GM21786 (cell line): ENCODE measurements around the gene DENND1C.

Source experiments
- ATAC-seq: cut with Tn5 transposase; IDR thresholded peaks from one replicate; pipeline ENCODE4 v1.9.1; 2021; ENCODE audit not compliant: unreplicated experiment

DENND1C gene

DNA sequence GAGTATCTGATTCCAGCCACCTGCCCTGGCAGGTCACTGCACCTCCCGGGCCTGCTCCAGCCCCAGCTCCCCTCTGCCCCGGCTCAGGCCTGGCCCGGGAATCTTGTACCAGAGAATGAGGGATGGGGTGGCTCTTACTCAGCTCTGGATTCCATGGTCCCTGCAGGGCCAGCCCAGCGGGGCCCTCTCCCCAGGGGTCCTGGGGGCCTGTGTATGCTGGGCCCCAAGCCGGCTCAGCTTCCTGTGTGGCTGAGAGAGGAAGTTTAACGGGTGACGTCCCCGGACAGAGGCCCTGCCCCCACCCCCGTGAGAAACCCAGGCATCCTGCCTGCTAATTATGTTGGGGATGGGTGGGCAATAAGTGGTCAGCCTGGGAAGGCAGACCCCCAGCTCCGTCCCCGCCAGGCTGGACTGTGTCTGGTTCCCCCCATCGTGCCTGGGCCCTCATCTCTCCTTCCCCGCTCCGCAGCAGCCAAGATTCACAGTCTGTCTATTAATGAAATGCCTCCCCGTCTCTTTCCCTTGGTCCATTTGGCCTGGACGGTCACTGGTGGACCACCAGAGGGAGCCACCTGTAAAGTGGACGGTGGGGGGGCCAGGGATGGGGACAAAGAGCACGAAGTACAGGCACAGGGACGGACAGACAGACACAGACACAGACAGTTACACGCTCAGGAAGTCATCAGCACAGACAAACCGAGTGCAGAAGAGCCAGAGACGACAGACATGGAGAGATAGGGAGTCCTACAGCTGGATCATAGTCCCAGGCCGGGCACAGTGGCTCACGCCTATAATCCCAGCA, at the start of gene DENND1C:
DENND1C (minus strand) TSS at position 247 of the 802 bp plus-strand sequence; CDS start at position 155, 92 bp downstream.
- no peak for ATAC-seq

DNA sequence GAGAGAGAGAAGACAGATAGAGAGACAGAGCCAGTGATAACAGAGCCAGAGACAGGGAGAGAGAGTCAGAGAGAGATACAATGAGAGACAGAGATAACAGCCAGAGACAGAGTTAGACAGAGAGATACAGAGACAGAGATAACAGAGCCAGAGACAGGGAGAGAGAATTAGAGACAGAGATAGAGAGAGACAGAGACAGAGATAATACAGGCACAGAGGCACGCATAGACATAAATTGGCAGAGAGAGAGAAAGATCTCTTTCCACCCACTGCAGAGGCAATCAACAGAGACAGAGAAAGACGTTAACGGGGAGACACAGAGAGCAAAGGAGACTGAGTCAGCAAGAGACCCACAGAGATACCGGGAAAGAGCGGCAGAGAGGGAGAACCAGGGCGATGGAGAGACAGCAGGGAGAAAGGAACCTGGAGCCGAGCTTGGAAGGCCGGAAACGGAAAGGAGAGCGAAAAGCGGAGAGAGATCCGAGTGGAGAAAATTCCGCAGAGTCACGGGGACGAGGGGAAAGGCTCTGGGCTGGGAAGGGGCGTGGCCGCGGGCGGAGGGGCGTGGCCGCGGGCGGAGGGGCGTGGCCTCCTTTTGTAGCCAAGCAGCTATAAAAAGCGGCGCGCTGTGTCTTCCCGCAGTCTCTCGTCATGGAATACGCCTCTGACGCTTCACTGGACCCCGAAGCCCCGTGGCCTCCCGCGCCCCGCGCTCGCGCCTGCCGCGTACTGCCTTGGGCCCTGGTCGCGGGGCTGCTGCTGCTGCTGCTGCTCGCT, 49.0 kb upstream of the DENND1C start, which contains the start of gene TNFSF9:
TNFSF9 (plus strand) TSS at position 641 of the 777 bp plus-strand sequence; CDS start at position 652, 11 bp downstream.
- no peak for ATAC-seq

DNA sequence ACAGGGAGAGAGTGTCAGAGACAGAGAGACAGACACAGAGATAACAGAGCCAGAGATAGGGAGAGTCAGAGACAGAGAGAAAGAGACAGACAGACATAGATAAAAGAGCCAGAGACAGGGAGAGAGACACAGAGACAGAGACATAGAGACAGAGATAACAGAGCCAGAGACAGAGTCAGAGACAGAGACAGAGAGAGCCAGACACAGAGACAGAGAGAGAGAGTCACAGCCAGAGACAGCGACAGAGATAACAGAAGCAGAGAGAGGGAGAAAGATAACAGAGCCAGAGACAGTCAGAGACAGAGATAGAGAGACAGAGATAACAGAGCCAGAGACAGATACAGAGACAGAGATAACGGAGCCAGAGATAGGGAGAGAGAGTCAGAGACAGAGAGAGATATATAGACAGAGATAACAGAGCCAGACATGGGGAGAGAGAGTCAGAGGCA, 48.4 kb upstream of the DENND1C start:
- ATAC-seq: no peak

DNA sequence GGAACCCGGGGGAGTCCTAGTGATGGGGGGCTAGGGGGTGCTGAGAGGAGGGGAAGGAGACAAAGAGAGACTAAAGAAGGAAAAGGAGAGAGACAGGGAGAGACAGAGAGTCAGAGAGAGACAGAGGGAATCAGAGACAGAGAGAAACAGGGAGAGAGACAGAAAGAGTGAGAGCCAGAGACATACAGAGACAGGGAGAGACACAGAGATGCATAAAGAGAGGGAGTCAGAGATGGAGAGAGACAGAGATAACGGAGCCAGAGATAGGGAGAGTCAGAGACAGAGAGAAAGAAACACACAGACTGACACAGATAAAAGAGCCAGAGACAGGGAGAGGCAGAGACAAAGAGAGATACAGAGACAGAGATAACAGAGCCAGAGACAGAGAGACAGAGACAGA, 47.8 kb upstream of the DENND1C start:
- ATAC-seq: no peak

DNA sequence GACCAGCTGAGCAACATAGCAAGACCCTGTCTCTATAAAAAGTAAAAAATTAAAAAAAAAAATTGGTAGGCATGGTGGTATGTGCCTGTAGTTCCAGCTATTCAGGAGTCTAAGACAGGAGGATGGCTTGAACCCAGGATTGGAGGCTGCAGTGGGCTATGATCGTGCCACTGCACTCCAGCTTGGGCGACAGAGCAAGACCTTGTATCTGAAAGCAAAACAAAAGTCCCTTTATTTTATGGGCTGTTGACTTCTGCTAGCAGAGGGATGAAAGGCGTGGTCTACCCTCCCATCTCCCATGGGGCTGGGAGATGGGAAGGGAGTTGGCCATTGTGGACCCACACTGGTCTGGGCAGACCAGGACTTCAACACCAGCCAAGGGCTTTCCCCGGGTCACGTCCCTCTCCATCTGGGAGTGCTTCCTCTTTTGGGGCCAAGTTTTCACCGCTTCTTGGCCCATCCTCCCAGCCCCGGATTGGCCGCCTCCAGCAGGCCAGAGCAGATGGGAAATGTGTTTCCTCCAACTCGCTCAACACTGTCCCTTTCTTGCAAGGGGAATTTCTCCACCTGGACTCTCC, 47.0 kb upstream of the DENND1C start:
- ATAC-seq: no peak

DNA sequence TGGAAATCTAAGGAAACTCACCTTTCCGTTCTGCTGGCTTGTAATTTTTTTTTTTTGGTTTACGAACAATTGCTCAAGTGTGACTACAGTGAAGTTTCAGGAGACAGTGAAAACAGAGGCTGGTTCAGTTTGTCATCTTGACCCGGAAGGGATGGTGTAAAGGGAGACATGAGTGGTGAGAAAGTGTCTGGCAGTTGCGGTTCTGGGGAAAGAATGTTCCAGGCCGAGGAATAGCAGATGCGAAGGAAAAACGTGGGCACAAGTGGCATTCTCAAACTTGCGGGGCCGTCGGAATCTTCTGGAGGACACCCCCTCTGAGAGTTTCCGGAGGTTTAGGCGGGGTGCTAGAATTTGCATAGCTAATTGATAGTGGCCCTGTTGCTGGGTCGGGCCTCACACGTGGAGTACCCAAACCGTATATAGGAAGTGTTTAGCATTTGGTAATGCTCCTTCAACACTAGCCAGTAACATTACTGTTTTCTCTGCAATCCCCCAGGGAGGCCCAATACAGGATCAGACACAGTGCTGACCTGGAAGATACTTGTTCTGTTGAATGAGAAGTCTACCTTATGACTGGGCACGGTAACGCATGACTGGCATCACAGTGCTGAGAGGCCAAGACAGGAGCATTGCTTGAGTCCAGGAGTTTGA, 46.4 kb upstream of the DENND1C start:
- ATAC-seq: peak; percentile 56

DNA sequence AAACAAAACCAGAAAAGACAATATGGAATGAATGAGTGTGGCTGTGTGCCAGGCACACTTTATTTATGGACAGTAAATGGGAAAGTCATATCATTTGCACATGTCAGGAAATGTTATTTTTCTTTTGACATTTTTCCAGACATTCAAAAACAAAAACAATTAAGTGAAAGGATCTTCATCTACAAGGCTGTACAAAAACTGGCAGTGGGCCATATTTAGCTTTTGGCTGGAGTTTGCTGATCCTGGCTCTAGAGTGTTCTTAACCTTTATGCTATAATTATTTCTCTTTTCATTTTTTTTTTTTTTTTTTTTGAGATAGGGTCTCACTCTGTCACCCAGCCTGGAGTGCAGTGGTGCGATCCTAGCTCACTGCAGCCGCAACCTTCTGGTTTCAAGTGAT, 42.7 kb upstream of the DENND1C start:
- no peak for ATAC-seq

DNA sequence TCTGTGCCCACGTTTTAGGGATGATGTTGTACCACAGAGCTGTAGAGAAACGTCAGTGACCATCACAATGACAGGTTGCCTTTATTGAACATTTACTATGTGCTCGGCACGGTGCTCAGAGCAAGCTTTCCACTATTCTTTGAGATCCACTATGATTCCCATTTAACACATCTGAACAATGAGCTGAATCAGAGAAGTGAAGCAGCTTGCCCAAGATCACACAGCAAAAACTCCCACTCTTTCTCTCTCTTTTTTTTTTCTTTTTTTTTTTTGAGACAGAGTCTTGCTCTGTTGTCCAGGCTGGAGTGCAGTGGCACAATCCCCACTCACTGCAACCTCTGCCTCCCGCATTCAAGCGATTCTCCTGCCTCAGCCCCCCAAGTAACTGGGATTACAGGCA, 41.1 kb upstream of the DENND1C start:
- ATAC-seq: no peak

- ATAC-seq: peak; percentile 48
Observed at GRCh38 chr19:6521718-6522646, 40.4 kb upstream of the DENND1C start.

DNA sequence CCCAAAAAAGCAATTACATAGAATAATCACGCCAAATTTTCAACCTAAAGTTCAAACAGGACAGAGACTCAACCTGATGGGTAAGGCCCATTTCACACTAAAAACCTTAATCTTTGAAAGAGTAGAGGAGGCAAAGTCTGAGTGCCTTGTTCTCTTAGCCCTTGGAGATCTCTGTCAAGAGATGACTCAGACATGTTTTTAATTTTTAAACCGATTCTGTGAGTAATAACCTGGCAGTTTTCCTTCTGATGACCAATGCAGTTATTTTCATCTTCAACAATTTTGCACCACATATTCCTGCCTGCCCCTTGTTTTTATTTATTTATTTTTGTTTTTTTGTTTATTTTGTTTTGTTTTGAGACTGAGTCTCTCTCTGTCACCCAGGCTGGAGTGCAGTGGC, 37.7 kb upstream of the DENND1C start:
- ATAC-seq: no peak

DNA sequence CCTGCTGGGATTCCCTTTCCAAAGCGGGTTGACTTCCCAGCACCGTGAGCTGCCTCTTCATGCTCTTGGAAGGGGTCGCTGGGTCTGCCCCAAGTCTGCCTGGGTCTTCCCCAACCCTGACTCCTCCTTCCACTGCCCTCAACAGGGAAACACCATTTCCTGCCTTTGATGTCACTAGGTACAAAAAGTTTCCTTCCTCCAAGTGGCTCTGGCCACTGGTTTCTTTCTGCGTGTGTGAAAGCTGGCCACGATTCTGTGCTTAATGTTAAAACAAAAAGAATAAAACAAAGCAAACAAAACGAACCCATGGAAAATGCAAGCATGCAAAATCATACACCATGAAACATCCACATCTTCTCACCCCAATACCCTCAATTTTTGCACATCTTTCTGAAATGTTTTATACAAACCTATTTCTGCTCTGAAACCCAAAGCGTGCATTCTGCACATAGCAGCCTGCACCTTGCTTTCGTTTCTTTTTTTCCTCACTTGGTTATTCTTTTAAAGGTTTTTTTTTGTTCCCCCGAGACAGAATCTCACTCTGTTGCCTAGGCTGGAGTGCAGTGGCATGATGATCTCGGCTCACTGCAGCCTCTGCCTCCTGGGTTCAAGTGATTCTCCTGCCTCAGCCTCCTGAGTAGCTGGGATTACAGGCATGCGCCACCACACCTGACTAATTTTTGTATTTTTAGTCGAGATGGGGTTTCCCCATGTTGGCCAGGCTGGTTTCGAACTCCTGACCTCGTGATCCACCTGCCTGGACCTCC, 36.7 kb upstream of the DENND1C start:
- peak; percentile 30 for ATAC-seq

DNA sequence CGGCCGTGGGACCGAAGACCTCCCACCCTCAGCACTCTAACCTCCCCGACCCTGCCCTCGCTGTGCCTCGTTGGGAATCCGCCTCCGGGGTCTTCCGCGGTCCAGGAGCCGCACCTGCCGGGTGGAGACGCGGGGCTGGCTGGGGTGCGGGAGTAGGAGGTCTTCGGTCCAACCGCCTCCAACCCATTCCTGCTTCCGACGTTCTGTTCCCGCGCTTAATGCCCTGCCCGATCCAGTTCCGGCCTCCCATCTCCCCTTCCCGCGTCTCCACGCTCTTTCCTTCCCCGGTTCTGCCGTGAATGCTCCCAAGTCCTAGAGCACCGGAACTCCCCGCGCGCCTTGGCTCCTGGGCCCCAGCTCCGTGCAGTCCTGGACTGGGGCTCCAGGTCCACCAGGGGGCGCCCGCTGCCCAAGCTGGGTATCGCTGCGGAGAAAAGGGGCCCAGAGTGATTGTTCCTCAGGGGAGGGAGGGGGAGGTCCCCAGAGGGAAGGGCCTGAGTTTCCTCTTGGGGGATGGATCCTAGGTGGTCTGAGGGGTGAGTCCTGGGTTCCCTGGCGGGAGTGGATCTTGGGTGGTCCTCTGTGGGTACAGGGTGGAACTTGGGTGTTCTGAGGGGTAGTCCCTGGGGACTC, 35.2 kb upstream of the DENND1C start:
- peak; percentile 34 for ATAC-seq

GRCh38 chr19:6516018-6516658, 34.6 kb upstream of the DENND1C start:
- no peak for ATAC-seq

GRCh38 chr19:6514926-6515544, 33.4 kb upstream of the DENND1C start:
- no peak for ATAC-seq

GRCh38 chr19:6514089-6514488, 32.5 kb upstream of the DENND1C start:
- no peak for ATAC-seq

DNA sequence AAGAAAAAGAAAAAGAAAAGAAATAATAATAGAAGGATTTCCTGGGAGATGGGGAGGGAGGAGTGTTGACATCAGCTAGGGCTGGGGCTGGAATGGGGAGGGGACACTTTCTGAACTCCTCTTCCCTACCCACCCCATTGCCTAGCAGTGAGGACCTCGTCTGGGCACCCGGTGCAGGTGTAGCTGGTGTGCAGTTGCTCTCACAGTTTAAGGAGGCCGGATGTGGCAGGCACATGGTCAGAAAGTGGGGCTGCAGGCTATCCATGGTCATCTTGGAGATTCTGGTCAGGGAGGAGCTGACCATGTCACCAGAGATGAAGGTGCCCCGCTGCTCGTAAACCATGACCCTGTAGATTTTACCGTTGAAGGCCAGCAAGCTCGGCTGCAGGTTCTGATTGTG, 29.0 kb upstream of the DENND1C start:
- ATAC-seq: no peak

DNA sequence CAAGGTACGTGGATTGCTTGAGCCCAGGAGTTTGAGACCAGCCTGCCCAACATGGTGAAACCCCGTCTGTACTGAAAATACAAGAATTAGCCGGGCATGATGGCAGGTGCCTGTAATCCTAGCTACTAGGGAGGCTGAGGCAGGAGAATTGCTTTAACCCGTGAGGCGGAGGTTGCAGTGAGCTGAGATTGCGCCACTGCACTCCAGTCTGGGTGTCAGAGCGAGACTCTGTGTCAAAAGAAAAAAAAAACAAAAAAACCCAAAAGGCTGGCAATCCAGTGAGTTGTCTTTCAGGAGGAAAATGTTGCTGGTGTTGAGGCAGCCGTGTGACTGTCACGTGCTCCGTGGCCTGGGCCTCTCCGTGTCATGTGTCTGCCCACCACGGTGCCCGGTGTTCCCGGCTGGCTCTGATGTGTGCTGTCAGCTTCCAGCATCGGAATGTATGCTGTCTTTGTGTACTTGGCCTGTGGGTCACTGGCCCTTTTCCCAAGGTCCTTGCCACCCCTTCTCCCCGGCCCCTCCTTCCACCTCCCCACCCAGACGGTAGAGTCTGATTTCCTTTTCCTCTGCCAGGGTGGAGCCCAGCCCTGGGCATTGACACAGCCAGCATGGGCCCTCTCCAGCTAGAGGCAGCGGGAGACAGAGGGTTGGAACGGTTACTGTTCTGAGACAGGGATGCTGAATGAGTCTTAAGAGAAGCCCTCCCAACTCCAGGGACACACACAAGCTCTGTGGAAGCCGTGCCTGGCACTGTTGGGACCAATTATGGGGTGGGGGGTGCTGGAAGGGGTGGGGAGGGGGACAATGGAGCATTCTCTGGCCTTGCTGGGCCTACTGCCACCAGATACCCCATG, 27.8 kb upstream of the DENND1C start:
- no peak for ATAC-seq
